Neural crest cell (in vitro differentiated cells): ENCODE data around the gene CRAMP1. TPM values are rescaled to one million over a fixed set of nuclear protein-coding genes. Genes with fewer than 3 reads are reported as not detected.

ENCODE experiments used
- DNase-seq: peaks from one replicate; pipeline ENCODE4 v3.0.0; 2021; ENCODE audit warnings: low read depth, mixed read lengths, low spot score
- H3K27ac Mint-ChIP-seq: one replicate; pipeline ENCODE4 v1.8.0; 2021; ENCODE audit warnings: mild to moderate bottlenecking, mixed read lengths; ENCODE audit not compliant: unreplicated experiment
- H3K27me3 Mint-ChIP-seq: 2 replicates; pipeline ENCODE4 v1.8.0; 2021; ENCODE audit warnings: low read depth, mild to moderate bottlenecking, mixed read lengths
- H3K36me3 Mint-ChIP-seq: 2 replicates; pipeline ENCODE4 v1.8.0; 2021; ENCODE audit warnings: low read depth, mild to moderate bottlenecking, mixed read lengths
- H3K4me1 Mint-ChIP-seq: 2 replicates; pipeline ENCODE4 v1.8.0; 2021; ENCODE audit warnings: mixed read lengths
- H3K4me3 Mint-ChIP-seq: one replicate; pipeline ENCODE4 v1.8.0; 2021; ENCODE audit warnings: mild to moderate bottlenecking, mixed read lengths
- H3K9me3 Mint-ChIP-seq: 2 replicates; pipeline ENCODE4 v1.8.0; 2021; ENCODE audit warnings: mixed read lengths
- total RNA-seq: library from RNA; stranded (reverse); gene quantifications from 2 replicates; pipeline ENCODE4 v1.2.1, GENCODE V29; 2021
- TF ChIP-seq, protein P1 (sequence below): fragments of 200-600 bp; sonication (generic); conservative IDR thresholded peaks from 2 replicates; pipeline ENCODE4 v1.5.0; 2021; ENCODE audit warnings: antibody characterized with exemption, mild to moderate bottlenecking

Gene CRAMP1
- total RNA-seq, 1 donor from 2014 or later: 38.3 TPM

DNA sequence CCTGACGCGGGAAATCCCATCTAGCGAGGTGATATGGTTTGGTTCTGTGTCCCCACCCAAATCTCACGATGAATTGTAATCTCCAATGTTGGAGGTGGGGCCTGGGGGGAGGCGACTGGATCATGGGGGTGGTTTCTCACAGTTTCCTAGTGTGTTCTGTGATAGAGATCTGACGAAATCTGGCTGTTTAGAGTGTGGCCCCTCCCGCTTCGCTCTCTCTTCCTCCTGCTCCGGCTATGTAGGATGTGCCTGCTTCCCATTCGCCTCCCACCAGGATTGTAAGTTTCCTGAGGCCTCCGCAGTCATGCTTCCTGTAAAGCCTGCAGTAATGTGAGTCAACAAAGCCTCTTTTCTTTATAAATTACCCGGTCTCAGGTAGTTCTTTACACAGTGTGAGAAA is 31.9 kb upstream of the CRAMP1 start:
- H3K4me3 Mint-ChIP-seq: no peak overlapping the region
- no peaks in the 10 kb centered on the region for H3K27me3 Mint-ChIP-seq
- H3K9me3 Mint-ChIP-seq: no peaks in the 10 kb centered on the region
- H3K4me1 Mint-ChIP-seq: peaks cover 11% of the 10 kb centered on the region
- TF ChIP-seq, protein P1, sequence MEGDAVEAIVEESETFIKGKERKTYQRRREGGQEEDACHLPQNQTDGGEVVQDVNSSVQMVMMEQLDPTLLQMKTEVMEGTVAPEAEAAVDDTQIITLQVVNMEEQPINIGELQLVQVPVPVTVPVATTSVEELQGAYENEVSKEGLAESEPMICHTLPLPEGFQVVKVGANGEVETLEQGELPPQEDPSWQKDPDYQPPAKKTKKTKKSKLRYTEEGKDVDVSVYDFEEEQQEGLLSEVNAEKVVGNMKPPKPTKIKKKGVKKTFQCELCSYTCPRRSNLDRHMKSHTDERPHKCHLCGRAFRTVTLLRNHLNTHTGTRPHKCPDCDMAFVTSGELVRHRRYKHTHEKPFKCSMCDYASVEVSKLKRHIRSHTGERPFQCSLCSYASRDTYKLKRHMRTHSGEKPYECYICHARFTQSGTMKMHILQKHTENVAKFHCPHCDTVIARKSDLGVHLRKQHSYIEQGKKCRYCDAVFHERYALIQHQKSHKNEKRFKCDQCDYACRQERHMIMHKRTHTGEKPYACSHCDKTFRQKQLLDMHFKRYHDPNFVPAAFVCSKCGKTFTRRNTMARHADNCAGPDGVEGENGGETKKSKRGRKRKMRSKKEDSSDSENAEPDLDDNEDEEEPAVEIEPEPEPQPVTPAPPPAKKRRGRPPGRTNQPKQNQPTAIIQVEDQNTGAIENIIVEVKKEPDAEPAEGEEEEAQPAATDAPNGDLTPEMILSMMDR: no peak
- H3K27ac Mint-ChIP-seq: no peak overlapping the region
- DNase-seq: no peak
- H3K36me3 Mint-ChIP-seq: peaks cover 12% of the 10 kb centered on the region

DNA sequence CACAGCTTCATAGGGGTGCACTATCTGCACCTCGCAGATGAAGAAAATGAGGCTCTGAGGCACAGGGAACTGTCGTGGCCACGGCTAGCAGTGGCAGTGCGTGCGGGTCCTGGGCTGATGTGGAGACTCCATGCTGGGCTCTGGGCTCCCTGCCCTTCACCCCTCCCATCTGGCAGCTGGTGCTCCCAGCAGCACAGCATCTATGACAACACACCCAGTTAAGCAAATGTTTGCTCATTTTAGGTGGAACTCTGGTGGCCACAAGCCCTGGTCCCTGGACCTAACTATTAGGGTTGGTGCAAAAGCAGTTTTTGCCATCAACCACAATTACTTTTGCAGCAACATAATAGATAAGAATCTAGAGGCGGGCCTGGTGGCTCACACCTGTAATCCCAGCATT is 31.2 kb upstream of the CRAMP1 start:
- H3K4me3 Mint-ChIP-seq: no peak overlapping the region
- TF ChIP-seq, protein P1: no peak
- no peaks in the 10 kb centered on the region for H3K27me3 Mint-ChIP-seq
- peaks cover 9% of the 10 kb centered on the region for H3K36me3 Mint-ChIP-seq
- H3K9me3 Mint-ChIP-seq: no peaks in the 10 kb centered on the region
- DNase-seq: no peak
- no peak overlapping the region for H3K27ac Mint-ChIP-seq
- H3K4me1 Mint-ChIP-seq: peaks cover 12% of the 10 kb centered on the region

DNA sequence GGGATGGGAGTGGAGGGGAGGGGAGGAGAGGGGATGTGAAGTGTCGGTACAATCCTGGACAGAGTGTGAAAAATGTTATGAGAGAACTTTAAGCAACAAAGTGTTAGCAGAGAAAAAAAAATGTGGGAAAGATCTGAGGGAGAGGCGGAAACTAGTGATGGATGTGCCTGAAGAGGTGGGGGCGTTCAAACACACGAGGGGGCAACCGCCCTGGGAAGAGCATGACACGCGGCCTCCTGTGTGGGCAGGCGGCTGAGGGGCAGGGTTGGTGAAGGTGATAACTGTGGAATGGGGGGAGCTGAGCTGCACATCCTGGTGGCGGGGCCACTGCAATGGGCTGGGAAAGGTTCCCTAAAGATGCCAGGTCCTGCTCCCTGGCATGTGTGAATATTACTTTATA is 30.4 kb upstream of the CRAMP1 start:
- TF ChIP-seq, protein P1: no peak
- no peak for DNase-seq
- H3K4me1 Mint-ChIP-seq: peaks cover 12% of the 10 kb centered on the region
- H3K4me3 Mint-ChIP-seq: no peak overlapping the region
- no peaks in the 10 kb centered on the region for H3K9me3 Mint-ChIP-seq
- H3K36me3 Mint-ChIP-seq: peaks cover 7% of the 10 kb centered on the region
- no peak overlapping the region for H3K27ac Mint-ChIP-seq
- no peaks in the 10 kb centered on the region for H3K27me3 Mint-ChIP-seq

DNA sequence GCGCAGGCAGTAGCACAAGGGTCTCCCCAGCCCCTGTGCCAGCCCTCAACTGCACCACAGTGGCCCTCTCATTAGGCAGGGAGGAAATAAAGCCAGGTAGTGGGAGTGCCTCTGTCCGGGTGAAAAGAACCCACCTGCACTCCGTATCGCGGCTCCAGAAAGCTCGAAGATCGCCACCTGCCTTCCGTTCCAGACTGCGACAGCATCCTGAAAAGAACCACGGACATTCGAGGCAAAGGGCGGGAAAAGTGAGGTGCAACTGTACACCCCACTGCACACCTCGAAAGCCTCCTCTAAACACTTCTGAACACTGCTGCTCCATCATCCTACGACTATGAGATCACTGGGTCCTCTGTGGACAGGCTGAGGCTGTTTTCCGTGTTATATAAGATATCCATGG is 29.0 kb upstream of the CRAMP1 start:
- H3K27ac Mint-ChIP-seq: no peak overlapping the region
- no peaks in the 10 kb centered on the region for H3K27me3 Mint-ChIP-seq
- no peak for DNase-seq
- H3K4me3 Mint-ChIP-seq: no peak overlapping the region
- H3K4me1 Mint-ChIP-seq: peaks cover 12% of the 10 kb centered on the region
- H3K36me3 Mint-ChIP-seq: peaks cover 7% of the 10 kb centered on the region
- H3K9me3 Mint-ChIP-seq: no peaks in the 10 kb centered on the region
- TF ChIP-seq, protein P1: no peak

DNA sequence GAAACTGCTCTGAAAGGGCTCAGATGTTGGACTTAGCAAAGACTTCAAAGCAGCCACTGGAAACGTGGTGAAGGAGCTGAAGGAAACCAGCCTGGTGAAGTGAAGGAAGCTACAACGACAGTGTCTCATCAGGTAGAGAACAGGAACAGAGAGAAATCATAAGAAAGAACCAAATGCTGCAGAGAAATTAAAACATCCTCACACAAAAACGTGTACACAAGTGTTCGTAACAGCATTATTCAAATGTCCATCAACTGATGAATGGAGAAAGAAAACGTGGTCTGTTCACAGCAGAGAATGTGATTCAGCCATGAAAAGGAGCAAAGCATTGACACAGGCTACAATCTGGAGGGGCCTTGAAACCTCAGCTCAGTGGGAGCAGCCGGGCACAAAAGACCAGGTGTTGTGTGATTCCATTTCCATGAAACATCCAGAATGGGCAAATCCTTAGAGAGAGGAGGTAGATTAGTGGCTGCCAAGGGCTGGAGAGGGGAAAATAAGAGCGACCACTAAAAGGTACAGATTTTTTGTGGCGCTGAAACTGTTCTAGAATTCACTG is 27.2 kb upstream of the CRAMP1 start:
- H3K27ac Mint-ChIP-seq: peak overlapping the region; percentile 97

More for the DNA sequence above, 27.2 kb upstream of the CRAMP1 start:
- peaks cover 12% of the 10 kb centered on the region for H3K4me1 Mint-ChIP-seq
- H3K27me3 Mint-ChIP-seq: no peaks in the 10 kb centered on the region
- peaks cover 7% of the 10 kb centered on the region for H3K36me3 Mint-ChIP-seq
- no peak for DNase-seq
- no peaks in the 10 kb centered on the region for H3K9me3 Mint-ChIP-seq
- H3K4me3 Mint-ChIP-seq: peak overlapping the region; percentile 27
- TF ChIP-seq, protein P1: no peak
